Transverse colon (tissue), 4 donors: Measurements from ENCODE around the gene TXN2. TPM values are rescaled to one million over a fixed set of nuclear protein-coding genes. Genes with fewer than 3 reads are reported as not detected.

Experiments
- DNase-seq: peaks from one replicate; pipeline ENCODE4 v3.0.0-alpha.2; 2019
- H3K27ac ChIP-seq, 4 donors: fragments of 200-600 bp; sonication (generic); 2 replicates each; pipeline ENCODE4 v1.5.1; 2016 to 2018; ENCODE audit warnings: inconsistent platforms in 4 of 4
- H3K27me3 ChIP-seq: fragments of 200-600 bp; sonication (generic); 2 replicates; pipeline ENCODE4 v1.5.1; 2017; ENCODE audit warnings: inconsistent platforms
- H3K36me3 ChIP-seq, 4 donors: fragments of 200-600 bp; sonication (generic); 2 replicates each; pipeline ENCODE4 v1.5.1; 2017 to 2019; ENCODE audit warnings: inconsistent platforms in 4 of 4
- H3K4me1 ChIP-seq, 4 donors: fragments of 200-600 bp; sonication (generic); 2 replicates each; pipeline ENCODE4 v1.5.1; 2017 to 2020; ENCODE audit warnings: inconsistent platforms in 4 of 4
- H3K4me3 ChIP-seq, 4 donors: fragments of 200-600 bp; sonication (generic); 1 replicate in 1 of 4; 2 replicates in 3 of 4; pipeline versions ENCODE4 v1.5.1 to v1.6.1; 2017 to 2019; ENCODE audit warnings: inconsistent platforms in 4 of 4
- H3K9me3 ChIP-seq, 2 donors: fragments of 200-600 bp; sonication (generic); 2 replicates each; pipeline ENCODE4 v1.5.1; 2017 to 2019; ENCODE audit warnings: inconsistent platforms in 2 of 2
- CTCF ChIP-seq, 5 experiments: fragments of 200-600 bp in 3 of 5; fragments of 450-650 bp in 2 of 5; sonication (generic) in 3 of 5; IDR thresholded peaks; 1 replicate in 2 of 5; 2 replicates in 3 of 5; pipeline ENCODE4 v1.5.1; 2016 to 2017; ENCODE audit warnings: antibody characterized with exemption in 5 of 5, inconsistent platforms in 3 of 5, mild to moderate bottlenecking in 2 of 5, moderate library complexity in 1 of 5
- EP300 ChIP-seq: sonication (generic); formaldehyde crosslinking; IDR thresholded peaks from one replicate; pipeline ENCODE4 v1.6.1; 2017; ENCODE audit warnings: antibody characterized with exemption, low read depth
- POLR2A ChIP-seq: fragments of 450-650 bp; IDR thresholded peaks from one replicate; pipeline ENCODE4 v1.6.1; 2016; ENCODE audit warnings: antibody characterized with exemption, mild to moderate bottlenecking, moderate library complexity
- POLR2AphosphoS5 ChIP-seq, 3 donors: sonication (generic); formaldehyde crosslinking; IDR thresholded peaks; one replicate each; pipeline ENCODE4 v1.6.1; 2016; ENCODE audit warnings: antibody characterized with exemption in 3 of 3
- WGBS, 2 donors: methylation state at CpG; one replicate each; pipeline ENCODE4 v1.1.5; 2018; ENCODE audit warnings: low coverage in 1 of 2; 5-methylcytosine and 5-hydroxymethylcytosine counted together
- in situ Hi-C, 4 donors: fragments of 200-750 bp; cut with MboI; loops; one replicate each; pipeline versions ENCODE4 v1.15.0 to v1.15.1; 2017; ENCODE audit warnings: low sequenced_read_pairs in 3 of 4, low pct_ligation_motif_present in 1 of 4, low pct_unique_long_range_greater_than_20kb in 1 of 4
- intact Hi-C: fragments of 100-400 bp; cut with DNase I; formaldehyde crosslinking; loops from one replicate; pipeline ENCODE4 v1.15.1; 2023; ENCODE audit warnings: low total_unique reads
- total RNA-seq, 4 donors: library from RNA; depleted of rRNA; stranded (reverse); fragments of >200 nt; gene quantifications; one replicate each; pipeline ENCODE4 v1.1.0, GENCODE V29; 2016

TXN2 gene
- total RNA-seq, 4 donors from 2014 or later = 68.5 to 317 (median 93.3) TPM

GRCh38 chr22:36512333-36512732 lies 30.9 kb upstream of the TXN2 start:
- Histone ChIP-seq H3K27me3 (no peaks in the 10 kb centered on the region), H3K9me3 (no peaks in the 10 kb centered on the region), H3K36me3 (peaks cover 0 to 63% (median 37%) of the 10 kb centered on the region in 4 donors), H3K4me1 (peaks cover 0 to 4% (median 2%) of the 10 kb centered on the region in 4 donors), H3K27ac (no peak overlapping the region), H3K4me3 (no peak overlapping the region)
- no peak for TF ChIP-seq POLR2A
- TF ChIP-seq CTCF (IDR thresholded peaks at IDR 0.05) = no peak
- TF ChIP-seq POLR2AphosphoS5 (IDR thresholded peaks at IDR 0.05) = no peak
- no peak for TF ChIP-seq EP300
- intact Hi-C loops = no loop called here
- 90 to 100% methylated on average over 1 to 8 of the region's 8 CpGs for WGBS, 2 donors
- no peak for DNase-seq
- in situ Hi-C loops = no loop called here

GRCh38 chr22:36510966-36511881 lies 29.8 kb upstream of the TXN2 start:
- peak; percentile 34 for DNase-seq
- no peaks in the 10 kb centered on the region for H3K9me3 ChIP-seq
- peaks cover 4 to 13% (median 11%) of the 10 kb centered on the region in 4 donors for H3K4me1 ChIP-seq
- WGBS, 2 donors = 67 to 73% methylated on average over 8 to 17 of the region's 17 CpGs
- H3K36me3 ChIP-seq = peaks cover 0 to 52% (median 27%) of the 10 kb centered on the region in 4 donors
- H3K27ac ChIP-seq = peak overlapping the region in 2 of 4 donors; percentile 11 to 22
- in situ Hi-C loops (no loop called here), intact Hi-C loops (no loop called here)
- TF ChIP-seq CTCF (IDR thresholded peaks at IDR 0.05) = peak; percentile 37 to 58 (median 52)
- TF ChIP-seq POLR2A = no peak
- no peaks in the 10 kb centered on the region for H3K27me3 ChIP-seq
- no peak overlapping the region for H3K4me3 ChIP-seq

DNA sequence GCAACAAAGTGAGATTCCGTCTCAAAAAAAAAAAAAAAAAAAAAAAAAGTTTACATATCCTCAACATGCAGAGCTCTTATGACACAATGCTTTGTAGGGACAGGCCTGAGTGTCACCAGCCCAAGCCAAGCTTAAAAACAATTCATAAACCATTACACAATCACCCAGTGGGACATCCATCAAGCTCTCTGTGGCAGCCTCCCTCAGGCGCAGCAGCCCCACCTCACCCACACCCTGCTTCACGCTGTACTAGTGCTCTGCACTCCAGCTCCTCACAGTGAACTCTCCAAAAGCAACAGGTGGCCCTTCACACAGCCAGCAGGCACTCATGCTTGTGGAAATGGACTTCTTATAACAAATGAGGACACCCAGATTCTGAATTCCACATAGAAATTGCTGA lies 28.9 kb upstream of the TXN2 start:
- TF ChIP-seq EP300 (no peak), POLR2A (peak; percentile 1)
- Histone ChIP-seq H3K4me1 (peaks cover 5 to 14% (median 11%) of the 10 kb centered on the region in 4 donors), H3K9me3 (no peaks in the 10 kb centered on the region), H3K27me3 (no peaks in the 10 kb centered on the region), H3K36me3 (peaks cover 0 to 43% (median 21%) of the 10 kb centered on the region in 4 donors), H3K4me3 (no peak overlapping the region), H3K27ac (peak overlapping the region in 1 of 4 donors; percentile 31)
- 72 to 77% methylated on average over 2 to 3 of the region's 3 CpGs for WGBS, 2 donors
- in situ Hi-C loops = no loop called here
- intact Hi-C loops = no loop called here
- DNase-seq = no peak

DNA sequence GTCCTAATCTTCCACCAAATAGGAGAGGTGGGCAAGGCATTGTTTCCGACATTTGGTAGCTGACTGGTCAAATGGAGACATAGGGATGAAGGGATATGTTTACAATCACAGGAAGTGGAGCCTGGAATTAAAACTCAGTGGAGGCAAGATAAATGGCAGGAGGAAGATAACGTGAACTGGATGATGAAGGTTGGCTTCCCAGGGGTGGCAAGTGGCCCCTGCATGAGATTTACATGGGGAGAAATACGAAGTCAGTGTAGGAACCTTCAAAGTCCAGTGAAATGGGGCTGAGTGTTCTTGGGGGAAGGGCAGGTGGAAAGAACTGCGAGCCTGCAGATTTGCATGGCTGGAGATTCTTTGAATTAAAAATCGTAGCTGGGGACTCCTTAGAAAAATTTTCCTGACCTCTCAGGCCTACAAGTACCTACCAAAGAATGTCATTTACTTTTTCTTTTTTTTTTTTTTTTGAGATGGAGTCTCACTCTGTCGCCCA lies 26.1 kb upstream of the TXN2 start:
- H3K4me3 ChIP-seq = peak overlapping the region in 2 of 4 donors; percentile 51 to 55
- peaks cover 5 to 14% (median 11%) of the 10 kb centered on the region in 4 donors for H3K4me1 ChIP-seq
- no peaks in the 10 kb centered on the region for H3K9me3 ChIP-seq
- intact Hi-C loops = no loop called here
- peaks cover 0 to 15% (median 6%) of the 10 kb centered on the region in 4 donors for H3K36me3 ChIP-seq
- 80 to 87% methylated on average over 1 to 6 of the region's 6 CpGs for WGBS, 2 donors
- in situ Hi-C loops = no loop called here
- H3K27ac ChIP-seq = peak overlapping the region; percentile 70 to 89 (median 78)
- DNase-seq = no peak
- TF ChIP-seq POLR2AphosphoS5 (IDR thresholded peaks at IDR 0.05) (no peak), POLR2A (no peak), CTCF (IDR thresholded peaks at IDR 0.05) (no peak), EP300 (no peak)
- H3K27me3 ChIP-seq = no peaks in the 10 kb centered on the region
